ENCODE results near the gene NEURL1B. TPM values are rescaled to one million over a fixed set of nuclear protein-coding genes. Genes with fewer than 3 reads are reported as not detected.
"Not testable (repeated sequence)": the region's sequence is repeated elsewhere in the genome, so short reads cannot be mapped to it uniquely, and the experiment has no call there.

The NEURL1B gene
- 1.6 and 2.2 TPM in 2 replicates for total RNA-seq (2014; rRNA removed; shearing (Covaris generic))

- DNase-seq (ENCODE audit: low spot score) = peak; percentile 38
Observed at GRCh38 chr5:172640822-172641358, at the start of gene NEURL1B. TSS of gene NEURL1B (plus strand) at chr5:172641263. CDS start at chr5:172641407, 144 bp downstream.

GRCh38 chr5:172591636-172592035 is 49.4 kb upstream of the NEURL1B start:
- DNase-seq (ENCODE audit: low spot score) = no peak

GRCh38 chr5:172592881-172593280 is 48.2 kb upstream of the NEURL1B start:
- DNase-seq (ENCODE audit: low spot score) = no peak

GRCh38 chr5:172593306-172593705 is 47.8 kb upstream of the NEURL1B start:
- no peak for DNase-seq (ENCODE audit: low spot score)

GRCh38 chr5:172593721-172594235 is 47.3 kb upstream of the NEURL1B start:
- no peak for DNase-seq (ENCODE audit: low spot score)

GRCh38 chr5:172594431-172594830 is 46.6 kb upstream of the NEURL1B start:
- no peak for DNase-seq (ENCODE audit: low spot score)

- DNase-seq (ENCODE audit: low spot score) = no peak
Observed at GRCh38 chr5:172594867-172595466, 46.1 kb upstream of the NEURL1B start.

- DNase-seq (ENCODE audit: low spot score) = no peak
Observed at GRCh38 chr5:172595596-172596455, 45.2 kb upstream of the NEURL1B start.

- no peak for DNase-seq (ENCODE audit: low spot score)
Observed at GRCh38 chr5:172596638-172597231, 44.3 kb upstream of the NEURL1B start.

- DNase-seq (ENCODE audit: low spot score) = no peak
Observed at GRCh38 chr5:172597755-172598155, 43.3 kb upstream of the NEURL1B start.

GRCh38 chr5:172598251-172599203 is 42.5 kb upstream of the NEURL1B start:
- DNase-seq (ENCODE audit: low spot score) = no peak

- no peak for DNase-seq (ENCODE audit: low spot score)
Observed at GRCh38 chr5:172599204-172599567, 41.9 kb upstream of the NEURL1B start.

GRCh38 chr5:172600571-172600970 is 40.5 kb upstream of the NEURL1B start:
- DNase-seq (ENCODE audit: low spot score) = no peak

GRCh38 chr5:172601576-172601975 is 39.5 kb upstream of the NEURL1B start:
- DNase-seq (ENCODE audit: low spot score) = not testable (repeated sequence)

- no peak for DNase-seq (ENCODE audit: low spot score)
Observed at GRCh38 chr5:172602783-172603231, 38.3 kb upstream of the NEURL1B start.

- DNase-seq (ENCODE audit: low spot score) = no peak
Observed at GRCh38 chr5:172603251-172603806, 37.7 kb upstream of the NEURL1B start.

GRCh38 chr5:172605466-172605865 is 35.6 kb upstream of the NEURL1B start:
- DNase-seq (ENCODE audit: low spot score) = no peak

GRCh38 chr5:172606156-172606785 is 34.8 kb upstream of the NEURL1B start:
- DNase-seq (ENCODE audit: low spot score) = no peak

- no peak for DNase-seq (ENCODE audit: low spot score)
Observed at GRCh38 chr5:172607213-172607793, 33.8 kb upstream of the NEURL1B start.

GRCh38 chr5:172608773-172609172 is 32.3 kb upstream of the NEURL1B start:
- DNase-seq (ENCODE audit: low spot score) = no peak
